Right lung (tissue), 5 donors: Measurements from ENCODE around the gene EIF2B2. TPM values are rescaled to one million over a fixed set of nuclear protein-coding genes. Genes with fewer than 3 reads are reported as not detected.
"Not testable (repeated sequence)": the region's sequence is repeated elsewhere in the genome, so short reads cannot be mapped to it uniquely, and the experiment has no call there.

Experiments used
- DNase-seq, 2 donors: peaks; one replicate each; pipeline ENCODE4 v3.0.0-alpha.2; 2013
- polyA plus RNA-seq, 5 donors: library from polyadenylated mRNA; unstranded; fragments of 120-200 nt; gene quantifications; one replicate each; pipeline versions ENCODE4 v1.2.1 to v1.2.3, GENCODE V29; 2013; ENCODE audit warnings: inconsistent platforms in 1 of 5, low replicate concordance in 1 of 5; ENCODE audit not compliant: insufficient read length in 5 of 5, insufficient read depth in 1 of 5

EIF2B2 gene
- polyA plus RNA-seq, 5 donors, result 45.2 to 58.4 (median 52.1) TPM

DNA sequence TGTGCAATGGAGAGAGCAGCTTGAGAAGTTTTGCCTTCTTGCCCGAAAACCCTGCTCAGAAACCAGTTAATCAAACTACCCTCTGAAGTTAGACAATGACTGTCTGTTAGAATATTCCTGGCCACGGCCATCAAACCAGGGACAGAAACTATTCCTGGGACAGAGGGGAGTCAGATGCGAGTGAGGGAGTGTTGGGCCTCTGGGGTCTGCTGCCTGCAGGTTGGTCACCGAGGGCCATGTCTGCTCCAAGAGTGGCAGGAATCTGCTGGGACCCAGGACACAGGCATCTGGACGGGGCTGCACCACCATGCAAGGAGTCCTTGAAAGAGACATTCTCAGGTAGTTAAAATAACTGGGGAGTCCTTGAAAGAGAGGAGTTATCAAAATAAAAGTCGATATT is 16.9 kb upstream of the EIF2B2 start:
- no peak for DNase-seq

DNA sequence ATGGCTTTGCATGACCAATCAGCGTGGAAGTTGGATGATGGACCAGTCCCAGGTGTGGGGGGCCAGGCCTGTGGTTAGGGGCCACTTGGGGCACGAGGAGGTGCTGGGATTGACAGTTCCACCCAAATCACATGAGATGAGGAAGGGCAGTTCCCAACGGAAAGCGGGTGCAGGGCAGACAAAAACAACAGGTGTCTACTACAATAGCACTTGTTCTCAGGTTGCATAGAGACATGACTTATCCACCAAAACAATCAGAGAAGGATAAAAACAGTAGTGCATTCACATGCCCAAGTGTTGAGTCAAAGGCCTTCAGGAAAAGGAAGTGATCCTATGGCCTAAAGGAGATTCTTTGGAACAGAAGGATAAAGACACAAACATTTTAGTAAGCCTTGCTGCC is 14.6 kb upstream of the EIF2B2 start:
- DNase-seq, result no peak

DNA sequence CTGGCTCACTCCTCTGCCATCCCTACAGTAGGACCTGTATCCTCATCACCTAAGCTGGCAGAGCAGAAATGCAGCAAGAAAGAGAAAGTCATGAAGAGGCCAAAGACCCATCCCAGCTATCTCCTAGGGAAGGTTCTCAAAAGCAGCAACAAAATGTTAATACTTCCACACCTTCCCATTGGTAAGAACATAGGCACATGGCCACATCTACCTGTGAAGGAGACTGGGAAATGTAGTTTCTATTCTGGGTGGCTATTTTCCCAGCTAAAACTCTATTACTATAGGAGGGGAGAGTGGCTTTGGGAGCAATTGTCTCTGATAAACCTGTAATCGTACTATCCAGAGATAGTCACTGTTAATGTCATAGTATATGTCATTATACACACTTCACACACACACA is 13.7 kb upstream of the EIF2B2 start:
- no peak for DNase-seq

DNA sequence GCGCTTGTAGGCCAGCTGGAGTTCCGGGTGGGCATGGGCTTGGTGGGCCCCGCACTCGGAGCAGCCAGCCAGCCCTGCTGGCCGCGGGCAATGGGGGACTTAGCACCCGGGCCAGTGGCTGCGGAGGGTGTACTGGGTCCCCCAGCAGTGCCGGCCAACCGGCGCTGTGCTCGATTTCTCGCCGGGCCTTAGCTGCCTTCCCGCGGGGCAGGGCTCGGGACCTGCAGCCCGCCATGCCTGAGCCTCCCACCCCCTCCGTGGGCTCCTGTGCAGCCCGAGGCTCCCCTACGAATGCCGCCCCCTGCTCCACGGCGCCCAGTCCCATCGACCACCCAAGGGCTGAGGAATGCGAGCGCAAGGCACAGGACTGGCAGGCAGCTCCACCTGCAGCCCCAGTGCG is 8.5 kb upstream of the EIF2B2 start:
- DNase-seq, result not testable (repeated sequence)

DNA sequence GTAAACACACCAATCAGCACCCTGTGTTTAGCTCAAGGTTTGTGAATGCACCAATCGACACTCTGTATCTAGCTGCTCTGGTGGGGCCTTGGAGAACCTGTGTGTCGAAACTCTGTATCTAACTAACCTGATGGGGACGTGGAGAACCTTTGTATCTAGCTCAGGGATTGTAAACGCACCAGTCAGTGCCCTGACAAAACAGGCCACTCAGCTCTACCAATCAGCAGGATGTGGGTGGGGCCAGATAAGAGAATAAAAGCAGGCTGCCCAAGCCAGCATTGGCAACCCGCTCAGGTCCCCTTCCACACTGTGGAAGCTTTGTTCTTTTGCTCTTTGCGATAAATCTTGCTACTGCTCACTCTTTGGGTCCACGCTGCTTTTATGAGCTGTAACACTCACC is 6.9 kb upstream of the EIF2B2 start:
- not testable (repeated sequence) for DNase-seq

DNA sequence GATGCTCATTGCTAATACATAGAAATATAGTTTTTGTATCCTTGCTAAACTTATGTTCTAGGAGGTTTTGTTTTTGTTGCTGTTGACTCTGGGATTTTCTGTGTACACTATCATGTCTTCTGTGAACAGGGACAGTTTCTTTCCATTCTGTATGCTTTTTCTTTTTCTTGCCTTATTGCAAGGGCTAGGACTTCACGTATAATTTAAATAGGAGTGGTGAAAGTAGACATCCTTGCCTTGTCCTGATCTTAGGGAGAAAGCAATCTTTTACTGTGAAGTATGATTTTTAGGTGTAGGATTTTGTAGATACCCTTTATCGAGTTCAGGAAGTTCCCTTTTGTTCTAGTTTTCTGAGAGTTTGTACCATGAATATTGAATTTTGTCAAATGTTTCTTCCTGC is 1.5 kb upstream of the EIF2B2 start:
- DNase-seq, result no peak

DNA sequence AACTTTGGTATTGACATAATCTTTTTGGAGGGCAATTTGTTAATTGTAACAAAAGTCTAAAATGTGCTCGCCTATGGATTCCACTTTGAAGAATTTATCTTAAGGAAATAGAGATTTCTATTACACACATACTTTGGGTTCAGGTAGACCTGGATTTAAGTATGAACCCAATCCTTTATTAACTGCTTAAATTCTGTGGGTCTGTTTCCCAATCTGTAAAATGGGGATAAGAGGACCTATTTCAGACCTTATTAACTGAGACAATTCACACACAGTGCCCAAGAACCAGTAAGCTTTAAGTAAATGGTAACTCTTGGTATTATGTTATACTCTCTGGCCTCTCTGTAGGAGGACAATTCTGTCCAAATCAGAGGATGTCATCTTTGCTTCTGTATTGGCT is 822 bp upstream of the EIF2B2 start:
- no peak for DNase-seq

DNA sequence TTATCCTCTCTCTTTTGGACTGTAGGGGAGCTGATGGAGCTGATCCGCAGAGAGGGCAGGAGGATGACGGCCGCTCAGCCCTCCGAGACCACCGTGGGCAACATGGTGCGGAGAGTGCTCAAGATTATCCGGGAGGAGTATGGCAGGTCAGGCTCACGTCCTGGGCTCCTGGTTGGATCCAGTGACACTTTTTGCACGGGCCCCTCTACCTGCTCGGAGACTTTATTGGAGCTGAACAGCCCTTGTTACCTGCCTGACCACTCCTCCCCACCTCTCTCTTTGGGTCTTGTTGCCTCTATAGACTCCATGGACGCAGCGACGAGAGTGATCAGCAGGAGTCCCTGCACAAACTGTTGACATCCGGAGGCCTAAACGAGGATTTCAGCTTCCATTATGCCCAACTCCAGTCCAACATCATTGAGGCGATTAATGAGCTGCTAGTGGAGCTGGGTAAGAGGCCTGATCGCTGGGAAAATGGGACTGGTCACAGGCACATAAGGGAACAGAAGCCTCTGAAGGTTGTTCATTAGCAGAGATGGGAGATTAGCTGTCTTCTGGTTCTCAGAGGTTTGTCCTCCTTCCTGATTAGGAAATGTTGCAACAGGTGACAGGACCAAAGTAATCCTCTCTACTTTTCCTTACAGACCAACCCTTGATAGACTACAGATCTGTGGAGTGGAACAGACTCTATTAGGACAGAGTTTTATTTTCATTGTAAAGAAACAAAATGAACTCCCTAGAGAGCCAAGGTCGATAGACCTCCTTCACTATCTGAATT is 718 bp downstream of the EIF2B2 start:
- no peak for DNase-seq

DNA sequence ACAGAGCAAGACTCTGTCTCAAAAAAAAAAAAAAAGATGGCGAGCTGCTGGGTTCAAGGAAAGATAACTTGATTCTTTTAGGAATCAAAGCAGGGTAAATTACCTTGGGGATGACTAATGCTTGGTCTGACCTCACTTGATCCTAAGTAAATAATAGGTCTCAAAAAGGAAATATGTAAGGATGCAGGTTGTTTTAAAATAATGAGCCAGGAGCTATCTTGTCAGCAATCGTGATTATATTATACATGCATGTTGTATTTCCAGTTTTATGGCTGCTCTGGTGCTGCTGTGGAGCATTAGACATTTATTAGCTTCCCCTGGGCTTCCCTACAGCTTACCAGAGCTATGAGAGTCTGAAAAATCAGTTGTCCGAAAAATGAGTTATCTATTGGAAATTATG is 2.6 kb downstream of the EIF2B2 start:
- DNase-seq, result no peak

DNA sequence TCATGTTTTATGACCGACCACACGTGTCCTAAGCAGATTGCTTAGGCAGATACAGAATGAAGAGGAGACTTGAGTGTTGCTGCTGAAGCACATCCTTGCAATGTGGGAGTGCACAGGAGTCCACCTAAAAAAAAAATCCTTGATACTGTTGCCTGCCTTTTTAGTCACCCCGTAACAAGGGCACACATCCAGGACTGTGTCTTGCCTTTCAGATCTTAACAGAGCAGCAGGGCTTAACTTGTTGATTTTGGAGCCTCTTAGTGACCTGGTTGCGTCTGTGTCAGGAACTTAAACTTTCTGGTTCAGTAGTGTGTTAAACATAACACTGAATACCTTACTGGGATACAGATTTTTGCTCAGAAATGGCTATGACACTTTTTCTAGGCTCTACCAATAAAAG is 6.5 kb downstream of the EIF2B2 start:
- DNase-seq, result no peak

DNA sequence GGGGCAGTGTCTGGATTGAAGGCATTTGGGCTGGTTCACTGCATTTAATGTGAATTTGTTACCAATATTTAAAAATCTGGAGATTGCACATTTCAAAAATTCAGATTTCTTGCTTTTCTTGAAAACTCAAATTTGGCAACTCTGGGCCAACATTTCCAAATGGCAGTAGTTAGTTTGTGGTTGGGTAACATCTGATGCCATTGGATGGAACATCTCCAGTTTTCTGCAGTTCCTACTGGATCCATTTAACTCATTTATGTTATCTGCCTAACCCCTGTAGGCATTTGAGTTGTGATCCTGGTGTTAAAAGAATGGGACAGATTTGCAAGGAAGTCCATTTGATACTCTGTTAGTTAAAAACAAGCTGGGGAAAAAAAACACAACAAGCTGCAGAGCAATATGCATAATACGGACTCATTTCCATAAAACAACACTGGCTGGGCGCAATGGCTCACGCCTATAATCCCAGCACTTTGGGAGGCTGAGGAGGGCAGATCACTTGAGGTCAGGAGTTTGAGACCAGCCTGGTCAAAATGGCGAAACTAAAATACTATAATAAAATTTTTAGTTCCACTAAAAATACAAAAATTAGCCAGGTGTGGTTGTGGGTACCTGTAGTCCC is 7.9 kb downstream of the EIF2B2 start:
- no peak for DNase-seq

DNA sequence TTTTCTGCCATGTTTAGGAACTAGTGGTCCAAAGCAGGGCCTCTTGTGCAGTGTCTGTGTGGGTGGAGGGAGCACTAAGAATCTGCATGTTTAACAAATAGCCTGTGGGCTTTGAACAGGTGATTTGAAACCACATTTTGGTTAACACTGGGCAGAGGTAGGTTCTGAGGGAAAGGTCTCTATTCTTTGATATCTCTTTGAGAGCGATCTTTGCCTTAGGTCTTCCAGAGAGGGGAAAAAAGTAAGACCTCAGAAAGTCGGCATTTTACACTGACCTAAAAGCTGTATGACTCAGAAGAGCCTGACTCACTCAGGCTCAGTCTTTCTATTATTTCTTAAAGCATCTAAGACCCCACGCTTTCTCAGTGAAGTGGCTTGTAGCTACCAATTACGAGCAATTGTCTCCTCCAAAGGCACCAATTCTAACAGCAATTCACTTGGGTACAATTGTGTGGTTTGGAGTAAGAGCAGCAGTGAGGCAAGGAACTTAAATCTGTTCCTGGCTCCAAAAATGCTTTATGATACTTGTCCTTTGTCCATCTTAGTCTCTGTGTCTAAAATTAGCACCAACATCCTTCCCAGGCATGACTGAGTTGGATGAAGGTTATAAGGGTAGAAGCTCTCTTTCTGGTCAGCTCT is 8.8 kb downstream of the EIF2B2 start:
- no peak for DNase-seq

DNA sequence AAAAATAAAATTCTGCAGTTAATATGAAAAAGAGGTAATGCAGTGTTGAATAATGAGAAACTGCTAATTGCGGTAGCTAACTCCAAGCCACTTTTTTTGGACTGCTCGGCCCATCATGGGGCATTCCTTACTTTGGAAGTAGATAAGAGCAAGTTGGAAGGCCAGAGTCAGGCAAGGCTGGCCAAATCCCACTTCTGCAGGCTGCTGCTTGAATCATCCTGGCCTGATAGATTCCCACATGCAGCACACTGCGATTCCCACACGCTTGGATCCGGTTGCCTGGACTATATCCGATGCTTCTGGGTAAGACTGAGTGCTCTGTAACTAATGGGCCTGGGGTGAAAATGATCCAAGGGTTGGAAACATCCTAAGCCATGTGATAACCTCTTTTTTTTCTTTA is 10.6 kb downstream of the EIF2B2 start:
- no peak for DNase-seq

DNA sequence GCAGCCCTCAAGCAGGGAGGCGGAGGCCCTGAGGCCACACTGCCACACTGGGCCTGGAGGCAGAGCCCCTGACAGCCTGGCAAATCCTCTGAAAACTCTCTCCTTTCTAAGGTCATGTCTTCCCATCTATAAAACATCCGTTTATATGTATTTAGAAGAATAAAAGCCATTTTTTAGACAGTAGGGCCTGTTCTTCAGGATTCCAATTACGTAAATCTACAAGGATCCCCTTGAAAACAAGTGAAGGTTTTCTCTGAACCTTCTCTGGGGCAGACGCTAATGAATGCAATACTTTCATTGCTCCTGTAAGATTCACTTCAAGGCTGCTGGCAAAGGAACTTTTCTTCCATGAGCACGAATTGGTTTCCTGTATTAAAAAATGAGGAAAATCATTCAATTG is 12.8 kb downstream of the EIF2B2 start:
- no peak for DNase-seq

DNA sequence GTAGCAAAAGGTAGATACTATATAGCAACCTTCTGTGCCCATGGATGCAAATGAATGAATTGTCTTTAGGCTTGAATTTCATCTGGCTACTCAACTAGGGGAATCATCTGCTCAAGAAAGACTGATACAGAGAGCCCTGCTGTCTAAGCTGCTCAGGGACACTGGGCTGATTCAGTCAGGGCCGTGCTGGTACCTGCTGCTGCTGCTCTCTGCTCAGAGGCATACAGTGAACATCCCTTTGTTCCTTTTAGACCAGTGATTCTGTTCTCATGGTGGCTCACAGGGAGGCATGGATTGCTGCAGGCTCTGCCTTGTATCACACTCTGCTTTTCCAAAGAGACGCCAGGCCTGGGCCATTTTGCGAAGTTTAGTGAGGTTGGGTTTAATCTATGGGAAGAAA is 14.1 kb downstream of the EIF2B2 start:
- DNase-seq, result no peak

DNA sequence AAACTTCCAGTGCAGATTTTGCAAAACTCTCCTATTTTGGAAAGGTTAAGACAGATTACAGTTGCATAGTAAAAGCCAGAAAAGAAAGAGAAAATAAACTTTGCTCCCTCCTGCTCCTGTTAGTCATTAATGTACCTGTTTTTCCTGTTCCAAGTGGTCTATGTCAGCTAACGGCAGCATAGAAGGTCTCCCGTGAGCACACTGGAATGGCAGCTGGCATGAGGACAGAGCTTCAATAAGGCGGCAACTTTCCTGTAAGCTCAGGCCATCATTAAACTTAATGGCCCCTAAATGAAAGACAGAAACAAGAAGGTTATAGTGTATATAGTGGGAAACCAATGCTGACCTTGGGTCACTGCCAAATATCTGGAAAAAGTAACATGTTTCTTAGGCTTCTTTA is 16.0 kb downstream of the EIF2B2 start:
- DNase-seq, result no peak

DNA sequence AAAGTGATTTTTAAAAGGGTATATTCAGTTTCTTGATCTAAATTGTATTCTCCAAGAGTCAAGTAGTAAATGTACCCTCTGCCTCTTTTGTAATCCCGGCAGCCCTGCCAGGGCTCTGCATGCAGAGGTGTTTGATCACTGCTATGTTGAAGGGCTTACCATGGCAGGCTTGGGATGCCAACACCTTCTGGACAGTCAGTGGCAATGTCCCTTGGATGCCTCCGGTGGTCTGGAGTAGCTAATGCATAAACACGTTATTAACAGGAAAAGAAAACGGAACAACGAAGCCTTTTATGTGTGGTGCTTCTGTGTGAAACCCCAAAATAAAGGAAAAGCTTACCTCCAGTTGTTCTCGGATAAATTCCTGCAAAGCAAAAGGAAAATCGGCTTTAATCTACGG is 19.9 kb downstream of the EIF2B2 start:
- no peak for DNase-seq

DNA sequence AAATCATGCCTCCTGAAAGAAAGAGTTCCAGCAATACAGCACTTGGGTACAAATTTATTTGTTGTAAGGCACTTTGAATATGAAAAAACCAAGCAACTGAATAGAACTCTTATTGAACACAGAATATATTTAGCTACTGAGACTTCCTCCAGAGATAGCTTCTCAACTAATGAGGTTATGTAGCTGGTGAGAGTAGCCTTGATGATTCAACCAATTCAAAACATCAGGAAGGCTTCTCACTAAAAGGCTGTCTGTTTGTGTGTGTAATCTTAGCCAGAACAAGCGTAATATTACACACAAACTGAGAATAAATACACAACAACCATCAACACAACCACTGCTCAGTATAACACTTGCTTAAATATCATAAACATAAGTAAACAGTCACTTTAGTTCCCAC is 20.4 kb downstream of the EIF2B2 start:
- no peak for DNase-seq

DNA sequence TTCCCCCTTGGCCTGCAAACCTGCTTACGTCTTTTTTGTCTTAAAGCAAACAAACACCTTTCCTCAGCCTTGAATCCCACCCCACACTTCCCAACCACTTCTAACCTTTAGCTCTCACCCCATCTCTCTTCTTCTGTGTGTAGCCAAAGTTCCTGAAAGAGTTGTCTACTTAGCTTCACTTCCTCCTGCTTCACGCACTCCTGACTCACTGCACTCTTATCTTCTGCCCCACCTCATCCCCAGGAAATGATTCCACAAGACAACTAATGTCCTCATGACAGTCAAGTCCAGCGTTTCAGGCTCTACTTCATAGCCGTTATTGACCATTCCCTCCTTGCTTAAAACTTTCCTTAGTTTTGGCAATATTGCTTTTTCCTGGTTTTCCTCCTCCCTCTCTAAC is 22.4 kb downstream of the EIF2B2 start:
- DNase-seq, result no peak

DNA sequence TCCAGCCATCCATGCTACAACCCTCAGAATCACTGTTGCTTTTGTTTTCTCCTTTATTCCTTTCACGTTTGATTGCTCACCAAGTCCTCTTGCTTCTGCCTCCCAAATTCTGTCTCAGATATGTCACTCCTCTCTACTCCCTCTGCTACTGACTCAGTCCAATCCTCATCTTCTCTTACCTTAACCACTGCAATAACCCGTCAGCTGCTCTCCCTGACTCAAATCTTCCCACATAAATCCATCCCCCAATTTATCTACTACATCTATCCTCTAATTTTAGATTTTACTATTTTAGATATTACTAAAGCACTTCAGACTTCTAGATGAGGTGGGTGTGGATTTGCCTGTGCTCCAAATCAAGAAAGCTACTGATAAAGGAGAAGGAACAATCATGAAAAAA is 23.2 kb downstream of the EIF2B2 start:
- DNase-seq, result no peak

DNA sequence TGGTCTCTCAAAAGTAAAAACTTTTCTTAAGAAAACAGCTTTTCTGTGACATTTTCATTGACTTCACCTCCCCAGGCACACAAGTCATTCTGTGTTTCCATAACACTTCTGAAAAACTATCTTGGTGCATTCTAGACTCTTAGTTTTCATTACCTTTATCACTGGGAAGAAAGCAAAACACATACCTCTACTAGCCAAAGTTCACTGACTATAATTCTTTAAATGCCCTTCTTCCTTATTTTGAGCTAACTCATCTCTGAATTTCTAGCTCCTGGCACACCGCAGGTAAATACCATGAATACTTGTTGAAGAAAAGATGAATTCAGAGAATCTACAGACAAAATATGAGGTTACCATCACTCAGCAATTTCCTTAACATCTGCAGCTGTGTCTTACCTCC is 27.4 kb downstream of the EIF2B2 start:
- no peak for DNase-seq

DNA sequence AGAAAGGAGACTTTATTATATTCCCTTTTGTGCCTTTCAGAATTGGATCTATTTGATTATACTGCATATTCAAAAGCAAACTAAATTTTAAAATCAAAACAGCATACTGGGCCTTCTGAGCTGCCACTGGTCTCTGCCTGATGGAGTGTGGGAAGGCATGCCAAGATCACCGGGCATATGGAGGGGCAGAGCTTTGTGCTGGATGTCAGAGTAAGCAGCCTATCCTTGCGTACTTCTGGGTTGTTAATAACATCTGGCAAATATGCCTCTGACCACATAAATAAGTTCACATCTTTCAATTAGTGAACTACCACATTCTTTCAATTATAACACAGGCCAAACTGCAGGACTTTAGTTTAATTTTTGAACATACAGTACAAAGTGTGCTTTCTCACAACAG is 30.2 kb downstream of the EIF2B2 start:
- no peak for DNase-seq

DNA sequence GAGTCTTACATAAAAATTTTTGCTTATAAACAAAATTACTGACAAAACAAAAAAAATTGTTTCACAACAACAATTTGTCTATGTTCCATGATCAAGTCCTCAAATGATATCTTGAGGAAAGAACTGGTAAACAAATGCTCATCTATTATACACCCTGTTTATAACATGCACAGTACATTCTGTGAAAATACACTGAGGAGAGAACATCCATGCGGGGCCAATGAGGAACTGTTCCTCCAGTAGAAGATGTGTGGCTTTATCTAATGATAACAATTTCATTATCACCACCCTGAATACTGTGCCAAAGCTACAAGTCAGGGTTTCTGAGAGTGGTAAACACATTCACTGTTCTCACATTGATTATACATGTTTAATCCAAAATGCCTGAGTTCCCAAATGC is 37.8 kb downstream of the EIF2B2 start:
- no peak for DNase-seq

DNA sequence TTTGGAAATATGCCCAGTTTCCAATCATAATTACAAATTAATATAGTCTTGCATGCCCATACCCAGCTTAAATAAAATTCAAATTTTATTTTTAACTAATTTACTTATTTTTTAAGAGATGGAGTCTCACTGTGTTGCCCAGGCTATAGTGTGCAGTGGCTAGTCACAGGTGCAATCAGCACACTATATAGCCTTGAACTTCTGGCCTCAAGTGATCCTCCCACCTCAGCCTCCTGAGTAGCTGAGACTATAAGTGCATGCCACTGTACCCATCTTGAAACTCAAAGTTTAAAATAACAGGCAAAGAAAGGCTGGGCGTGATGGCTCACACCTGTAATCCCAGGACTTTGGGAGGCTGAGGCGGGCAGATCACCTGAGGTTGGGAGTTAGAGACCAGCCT is 38.2 kb downstream of the EIF2B2 start:
- no peak for DNase-seq
